CD14-positive monocyte (primary cell): ENCODE measurements around the gene DHFR. TPM values are rescaled to one million over a fixed set of nuclear protein-coding genes. Genes with fewer than 3 reads are reported as not detected.

ENCODE experiments used
- DNase-seq, 3 donors: peaks; one replicate each; pipeline ENCODE4 v3.0.0-alpha.2; 2011 to 2022
- H2AFZ ChIP-seq: 2 replicates; pipeline ENCODE4 v1.6.0; 2012; ENCODE audit warnings: mild to moderate bottlenecking, low read depth, low read length, inconsistent platforms; ENCODE audit not compliant: insufficient read depth, poor library complexity, severe bottlenecking
- H3K27ac ChIP-seq, 2 donors: 1 replicate in 1 of 2; 2 replicates in 1 of 2; pipeline ENCODE4 v1.5.1; 2012 to 2013; ENCODE audit warnings: low read length in 2 of 2, control low read depth in 1 of 2, inconsistent platforms in 1 of 2, low read depth in 1 of 2, mild to moderate bottlenecking in 1 of 2
- H3K27me3 ChIP-seq, 2 donors: one replicate each; pipeline versions ENCODE4 v1.6.0 to v1.6.1; 2011 to 2013; ENCODE audit warnings: low read length in 2 of 2; ENCODE audit not compliant: control insufficient read depth in 2 of 2, insufficient read depth in 2 of 2
- H3K36me3 ChIP-seq, 2 donors: replicated peaks in 1 of 2; 1 replicate in 1 of 2; 2 replicates in 1 of 2; pipeline versions ENCODE4 v1.5.1 to v1.6.1; 2012 to 2013; ENCODE audit warnings: low read length in 2 of 2, control low read depth in 1 of 2, inconsistent platforms in 1 of 2, mild to moderate bottlenecking in 1 of 2; ENCODE audit not compliant: insufficient read depth in 2 of 2, control insufficient read depth in 1 of 2
- H3K4me1 ChIP-seq, 2 donors: 1 replicate in 1 of 2; 2 replicates in 1 of 2; pipeline versions ENCODE4 v1.5.1 to v1.6.1; 2012 to 2013; ENCODE audit warnings: low read length in 2 of 2, control low read depth in 1 of 2, inconsistent platforms in 1 of 2, mild to moderate bottlenecking in 1 of 2, moderate library complexity in 1 of 2; ENCODE audit not compliant: insufficient read depth in 2 of 2, control insufficient read depth in 1 of 2
- H3K4me2 ChIP-seq: replicated peaks from 2 replicates; pipeline ENCODE3; 2012; ENCODE audit warnings: low read length, moderate library complexity, mild to moderate bottlenecking; ENCODE audit not compliant: poor library complexity, severe bottlenecking; ENCODE audit errors: extremely low read depth
- H3K4me3 ChIP-seq, 3 experiments: fragments of 200-600 bp in 1 of 3; sonication (generic) in 1 of 3; replicated peaks in 1 of 3; 1 replicate in 2 of 3; 2 replicates in 1 of 3; pipeline ENCODE4 v1.5.1; 2011 to 2013; ENCODE audit warnings: low read length in 3 of 3, mild to moderate bottlenecking in 3 of 3, control low read depth in 2 of 3, low read depth in 2 of 3, inconsistent platforms in 1 of 3, moderate library complexity in 1 of 3
- H3K79me2 ChIP-seq: 2 replicates; pipeline ENCODE4 v1.6.0; 2012; ENCODE audit warnings: mild to moderate bottlenecking, control low read depth, inconsistent platforms, low read length, moderate library complexity; ENCODE audit not compliant: insufficient read depth
- H3K9ac ChIP-seq: 2 replicates; pipeline ENCODE4 v1.6.0; 2017; ENCODE audit warnings: low read length, mild to moderate bottlenecking; ENCODE audit not compliant: insufficient read depth, poor library complexity, severe bottlenecking
- H3K9me3 ChIP-seq, 2 donors: replicated peaks in 1 of 2; 1 replicate in 1 of 2; 2 replicates in 1 of 2; pipeline versions ENCODE4 v1.5.1 to v1.6.1; 2012 to 2013; ENCODE audit warnings: low read length in 2 of 2, control low read depth in 1 of 2; ENCODE audit not compliant: control insufficient read depth in 1 of 2, insufficient read depth in 1 of 2
- H4K20me1 ChIP-seq: 2 replicates; pipeline ENCODE4 v1.6.0; 2012; ENCODE audit warnings: mild to moderate bottlenecking, low read length, control low read depth, moderate library complexity; ENCODE audit not compliant: insufficient read depth
- H3K27ac Mint-ChIP-seq, 7 donors: one replicate each; pipeline ENCODE4 v1.8.0; 2020; ENCODE audit warnings: mild to moderate bottlenecking in 7 of 7, mixed read lengths in 7 of 7, moderate library complexity in 6 of 7, inconsistent platforms in 2 of 7
- H3K27me3 Mint-ChIP-seq, 3 donors: one replicate each; pipeline ENCODE4 v1.8.0; 2021 to 2022; ENCODE audit warnings: low read depth in 3 of 3, mild to moderate bottlenecking in 3 of 3, mixed read lengths in 3 of 3, moderate library complexity in 3 of 3, inconsistent platforms in 1 of 3
- H3K36me3 Mint-ChIP-seq, 2 donors: one replicate each; pipeline ENCODE4 v1.8.0; 2020; ENCODE audit warnings: mixed read lengths in 2 of 2, inconsistent platforms in 1 of 2, mild to moderate bottlenecking in 1 of 2
- H3K4me1 Mint-ChIP-seq: one replicate; pipeline ENCODE4 v1.8.0; 2020; ENCODE audit warnings: mild to moderate bottlenecking, mixed read lengths
- H3K4me3 Mint-ChIP-seq, 2 donors: one replicate each; pipeline ENCODE4 v1.8.0; 2020; ENCODE audit warnings: mild to moderate bottlenecking in 2 of 2, mixed read lengths in 2 of 2, moderate library complexity in 1 of 2
- H3K9me3 Mint-ChIP-seq, 7 donors: one replicate each; pipeline ENCODE4 v1.8.0; 2020 to 2022; ENCODE audit warnings: mixed read lengths in 7 of 7, mild to moderate bottlenecking in 6 of 7, moderate library complexity in 6 of 7, inconsistent platforms in 2 of 7
- CTCF ChIP-seq: fragments of 200-600 bp; IDR thresholded peaks from one replicate; pipeline ENCODE4 v1.8.0; 2022; ENCODE audit warnings: antibody characterized with exemption, mild to moderate bottlenecking
- WGBS: methylation state at CpG from one replicate; pipeline ENCODE4 v1.1.5; 2013; ENCODE audit warnings: missing lambda C conversion rate; ENCODE audit not compliant: insufficient coverage; 5-methylcytosine and 5-hydroxymethylcytosine counted together
- intact Hi-C, 2 donors: fragments of 100-400 bp; cut with micrococcal nuclease; formaldehyde crosslinking; loops; one replicate each; pipeline versions ENCODE4 v1.15.0 to v1.15.1; 2023
- polyA plus RNA-seq, 3 donors: library from polyadenylated mRNA; depleted of rRNA in 1 of 3; unstranded in 2 of 3; stranded (reverse) in 1 of 3; fragments of 300-500 nt in 2 of 3; fragments of >200 nt in 1 of 3; fragmentation: Illumina TruSeq in 2 of 3; gene quantifications; 1 replicate in 2 of 3; 2 replicates in 1 of 3; pipeline ENCODE4 v1.2.3, GENCODE V29; 2012 to 2021

The DHFR gene
- polyA plus RNA-seq, 3 donors, result 0.75 to 2.9 (median 1.1) TPM

DNA sequence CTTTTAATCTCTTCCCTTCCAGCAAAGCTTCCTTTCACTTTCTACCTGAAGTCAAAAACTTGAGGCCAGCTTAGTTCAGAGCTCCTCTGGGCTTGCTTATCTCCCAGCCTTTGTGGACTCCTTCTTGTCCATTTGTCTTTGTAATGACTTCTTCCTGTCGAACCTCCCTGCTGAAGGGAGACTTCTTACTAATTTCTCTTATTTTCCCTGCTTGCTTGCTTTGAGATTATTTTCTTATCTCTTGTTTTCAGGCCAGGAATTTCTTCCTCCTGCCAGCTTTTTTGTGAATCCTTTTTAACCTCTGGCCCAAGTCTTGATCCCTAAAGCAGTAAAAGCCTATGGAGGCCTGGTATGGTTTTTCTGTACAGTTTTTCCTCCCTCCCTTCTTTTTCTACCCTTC, 46.8 kb upstream of the DHFR start:
- no peak for TF ChIP-seq CTCF
- H3K27ac ChIP-seq, result no peak overlapping the region
- Mint-ChIP-seq H3K27ac (peak overlapping the region in 3 of 7 donors; percentile 37 to 58 (median 48)), H3K27me3 (peaks cover 0 to 2% (median 0%) of the 10 kb centered on the region in 3 donors), H3K36me3 (peaks cover 54 to 76% of the 10 kb centered on the region in 2 donors), H3K9me3 (no peaks in the 10 kb centered on the region), H3K4me1 (peaks cover 2% of the 10 kb centered on the region), H3K4me3 (no peak overlapping the region)
- H3K4me1 ChIP-seq, result no peaks in the 10 kb centered on the region
- H3K27me3 ChIP-seq, result no peaks in the 10 kb centered on the region
- intact Hi-C loops, result no loop called here
- peaks cover 39 to 80% of the 10 kb centered on the region in 2 donors for H3K36me3 ChIP-seq
- H3K9ac ChIP-seq, result no peak overlapping the region
- no peak overlapping the region for H3K4me3 ChIP-seq
- DNase-seq, result no peak
- H3K9me3 ChIP-seq, result no peaks in the 10 kb centered on the region
- H2AFZ ChIP-seq, result no peak overlapping the region
- H3K4me2 ChIP-seq, result no peak overlapping the region
- no peaks in the 10 kb centered on the region for H4K20me1 ChIP-seq
- H3K79me2 ChIP-seq, result no peaks in the 10 kb centered on the region
- WGBS, result no CpG with 5 or more reads among the region's 1 CpG

DNA sequence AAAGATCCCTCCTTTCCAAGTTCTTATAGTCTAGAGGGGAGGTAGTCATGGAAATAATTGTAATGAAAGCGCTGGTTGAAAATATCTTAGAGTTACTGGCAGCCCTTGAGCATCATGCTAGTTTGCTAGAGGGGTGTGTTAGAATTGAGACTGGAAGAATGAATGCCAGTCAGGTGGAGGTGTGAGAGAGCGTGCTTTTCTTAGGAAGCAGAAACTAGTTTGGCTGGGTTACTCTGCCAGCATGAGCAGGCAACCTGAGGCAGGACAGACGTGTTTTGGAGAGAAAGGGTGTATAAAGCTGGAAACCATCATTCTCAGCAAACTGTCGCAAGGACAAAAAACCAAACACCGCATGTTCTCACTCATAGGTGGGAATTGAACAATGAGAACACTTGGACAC, 43.6 kb upstream of the DHFR start:
- Histone ChIP-seq H3K4me1 (no peaks in the 10 kb centered on the region), H3K36me3 (peaks cover 40 to 74% of the 10 kb centered on the region in 2 donors), H3K27me3 (no peaks in the 10 kb centered on the region), H3K27ac (no peak overlapping the region), H3K9ac (no peak overlapping the region), H3K4me3 (no peak overlapping the region), H3K9me3 (no peaks in the 10 kb centered on the region), H3K79me2 (no peaks in the 10 kb centered on the region), H3K4me2 (no peak overlapping the region), H4K20me1 (no peaks in the 10 kb centered on the region), H2AFZ (no peak overlapping the region)
- H3K9me3 Mint-ChIP-seq, result no peaks in the 10 kb centered on the region
- H3K36me3 Mint-ChIP-seq, result peaks cover 46 to 75% of the 10 kb centered on the region in 2 donors
- no peak overlapping the region for H3K4me3 Mint-ChIP-seq
- WGBS, result 100% methylated on average over 2 of the region's 5 CpGs
- no peaks in the 10 kb centered on the region for H3K27me3 Mint-ChIP-seq
- peaks cover 2% of the 10 kb centered on the region for H3K4me1 Mint-ChIP-seq
- no peak for DNase-seq
- TF ChIP-seq CTCF, result no peak
- intact Hi-C loops, result no loop called here
- no peak overlapping the region for H3K27ac Mint-ChIP-seq
